Umbilical cord (tissue), 2 donors: ENCODE results near the gene NYAP1. TPM values are rescaled to one million over a fixed set of nuclear protein-coding genes. Genes with fewer than 3 reads are reported as not detected.

Source experiments
- DNase-seq: peaks from one replicate; pipeline ENCODE4 v3.0.0-alpha.2; 2015; ENCODE audit warnings: low spot score
- total RNA-seq: library from RNA; depleted of rRNA; stranded (reverse); fragments of >200 nt; gene quantifications from one replicate; pipeline ENCODE4 v1.2.3, GENCODE V29; 2014; ENCODE audit warnings: low replicate concordance; ENCODE audit not compliant: insufficient read depth

The NYAP1 gene
- total RNA-seq, 1 donor from 2014 or later: 3.6 TPM

DNA sequence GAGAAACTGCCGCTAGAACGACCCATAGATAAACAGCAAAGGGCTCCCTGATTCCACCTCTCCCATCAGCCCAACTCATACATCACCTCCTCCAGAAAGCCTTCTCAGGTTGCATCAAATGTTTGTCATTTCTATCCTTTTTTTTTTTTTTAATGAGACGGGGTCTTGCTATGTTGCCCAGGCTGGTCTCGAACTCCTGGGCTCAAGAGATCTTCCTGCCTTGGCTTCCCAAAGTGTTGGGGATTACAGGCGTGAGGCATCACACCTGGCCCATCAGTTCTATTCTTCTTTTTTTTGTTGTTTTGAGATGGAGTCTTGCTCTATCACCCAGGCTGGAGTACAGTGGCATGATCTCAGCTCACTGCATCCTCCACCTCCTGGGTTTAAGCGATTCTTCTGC is 26.7 kb upstream of the NYAP1 start:
- DNase-seq: no peak

DNA sequence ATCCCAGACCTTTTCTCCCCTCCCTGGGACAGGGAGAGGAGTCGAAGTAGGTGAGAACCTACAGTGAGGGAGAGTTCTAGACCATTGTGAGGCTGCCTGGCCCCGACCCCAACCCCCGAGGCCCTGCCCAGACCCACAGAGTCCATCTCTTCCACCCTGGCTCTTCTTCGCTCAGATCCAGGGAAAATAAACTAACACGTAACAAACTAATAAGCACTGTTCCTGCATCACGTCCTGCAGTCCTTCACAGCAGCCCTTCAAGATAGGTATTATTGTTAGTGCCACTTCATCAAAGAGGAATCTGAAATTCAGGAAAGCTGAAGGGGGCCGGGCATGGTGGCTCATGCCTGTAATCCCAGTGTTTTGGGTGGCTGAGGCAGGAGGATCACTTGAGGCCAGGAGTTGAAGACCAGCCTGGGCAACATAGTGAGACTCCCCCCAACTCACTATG is 19.5 kb upstream of the NYAP1 start, which contains the start of gene SPACDR:
Gene SPACDR (minus strand): TSS at position 51 of the 451 bp plus-strand sequence. CDS start 235 bp downstream, outside the sequence.
- no peak for DNase-seq

DNA sequence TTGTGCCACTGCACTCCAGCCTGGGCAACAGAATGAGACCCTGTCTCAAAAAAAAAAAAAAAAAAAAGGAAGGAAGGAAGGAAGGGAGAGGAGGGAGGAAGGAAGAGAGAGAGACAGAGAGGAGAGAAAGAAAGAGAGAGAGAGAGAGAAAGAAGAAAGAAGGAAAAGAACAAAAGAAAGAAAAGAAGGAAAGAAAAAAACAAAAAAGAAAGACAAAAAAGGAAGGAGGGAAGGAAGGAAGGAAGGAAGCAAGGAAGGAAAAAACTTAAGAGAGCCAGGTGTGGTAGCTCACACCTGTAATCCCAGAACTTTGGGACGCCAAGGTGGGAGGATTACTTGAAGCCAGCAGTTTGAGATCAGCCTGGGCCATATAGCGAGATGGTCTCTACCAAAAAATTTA is 18.9 kb upstream of the NYAP1 start:
- no peak for DNase-seq

DNA sequence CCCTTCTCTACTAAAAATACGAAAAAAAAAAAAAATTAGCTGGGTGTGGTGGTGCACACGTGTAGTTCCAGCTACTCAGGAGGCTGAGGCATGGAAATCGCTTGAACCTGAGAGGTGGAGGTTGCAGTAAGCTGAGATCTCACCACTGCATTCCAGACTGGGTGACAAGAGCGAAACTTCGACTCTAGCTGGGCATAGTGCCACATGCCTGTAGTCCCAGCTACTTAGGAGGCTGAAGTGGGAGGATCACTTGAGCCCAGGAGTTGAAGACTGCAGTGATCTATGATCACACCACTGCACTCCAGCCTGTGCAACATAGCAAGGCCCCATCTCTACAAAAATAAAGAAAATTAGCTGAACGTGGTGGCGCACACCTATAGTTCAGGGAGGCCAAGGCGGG is 18.4 kb upstream of the NYAP1 start:
- DNase-seq: no peak

DNA sequence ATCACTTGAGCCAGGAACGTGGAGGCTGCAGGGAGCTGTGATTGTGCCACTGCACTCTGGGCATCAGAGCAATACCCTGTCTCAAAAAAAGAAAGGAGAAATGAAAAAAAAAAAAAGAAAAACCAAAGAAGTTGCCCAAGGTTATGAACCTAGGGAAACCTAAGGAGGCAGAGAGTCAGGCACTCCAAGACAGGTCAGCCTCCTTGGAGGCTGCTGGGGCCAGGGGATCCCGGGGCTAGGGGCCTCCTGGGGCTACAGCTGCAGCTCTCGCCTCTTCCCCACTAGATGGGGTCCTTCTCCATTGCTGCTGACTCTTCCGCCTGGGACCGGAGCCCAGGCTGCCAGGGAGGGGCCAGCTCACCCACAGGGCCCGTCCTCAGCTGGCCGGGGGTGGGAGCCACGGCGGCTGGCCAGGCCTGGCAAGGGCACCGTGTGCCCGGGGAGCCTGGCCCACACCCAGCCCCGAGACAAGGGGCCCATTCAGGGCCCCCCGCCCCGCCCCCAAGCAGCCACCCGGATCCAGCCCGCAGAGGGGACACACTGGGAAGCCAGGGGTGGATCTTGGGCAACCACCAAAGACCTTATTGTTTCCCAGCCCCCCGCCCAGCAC is 17.9 kb upstream of the NYAP1 start:
- peak; percentile 81 for DNase-seq

DNA sequence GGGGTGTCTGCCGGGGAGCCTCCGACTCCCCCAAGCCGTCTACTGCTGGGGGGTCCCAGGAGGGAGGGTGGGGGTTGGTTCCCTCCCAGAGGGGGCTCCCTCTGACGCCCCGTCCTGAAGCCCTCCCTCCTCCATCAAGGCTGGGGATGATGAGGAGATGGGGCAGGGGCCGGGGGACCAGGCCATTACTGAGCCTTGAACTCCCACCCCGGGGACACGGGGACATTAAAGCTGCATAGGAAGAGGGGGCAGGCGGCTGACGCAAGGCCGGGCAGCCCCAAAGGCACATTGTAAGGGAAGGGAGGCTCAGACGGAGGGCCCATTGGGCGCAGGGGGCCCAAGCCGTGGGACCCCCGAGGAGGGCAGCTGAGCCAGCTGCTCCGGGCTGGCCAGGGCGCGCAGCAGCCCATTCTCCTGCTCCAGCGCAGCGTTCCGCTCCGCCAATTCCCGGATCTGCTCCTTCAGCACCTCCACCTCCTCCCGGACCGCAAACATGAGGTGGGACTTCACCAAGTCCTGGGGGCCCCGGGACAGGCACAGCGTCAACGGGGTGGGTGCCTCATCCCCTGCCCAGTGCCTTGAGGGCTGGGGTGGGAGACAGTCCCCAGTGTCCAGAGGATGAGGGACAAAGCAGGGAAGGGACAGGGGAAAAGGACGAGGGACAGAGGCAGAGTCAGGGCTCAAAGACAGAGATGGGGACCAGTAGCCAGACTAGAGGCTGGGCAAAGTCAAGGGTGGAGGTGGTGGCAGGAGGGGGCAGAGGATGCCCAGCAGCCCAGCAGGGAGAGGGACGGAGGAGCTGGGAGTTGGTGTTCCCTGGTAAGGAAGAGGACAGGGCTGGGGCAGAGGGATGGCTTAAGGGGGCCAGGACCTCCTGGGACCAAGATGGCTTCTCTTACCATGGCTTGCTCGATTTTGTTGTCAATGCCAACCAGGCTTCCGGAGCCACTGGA is 16.8 kb upstream of the NYAP1 start:
- no peak for DNase-seq

DNA sequence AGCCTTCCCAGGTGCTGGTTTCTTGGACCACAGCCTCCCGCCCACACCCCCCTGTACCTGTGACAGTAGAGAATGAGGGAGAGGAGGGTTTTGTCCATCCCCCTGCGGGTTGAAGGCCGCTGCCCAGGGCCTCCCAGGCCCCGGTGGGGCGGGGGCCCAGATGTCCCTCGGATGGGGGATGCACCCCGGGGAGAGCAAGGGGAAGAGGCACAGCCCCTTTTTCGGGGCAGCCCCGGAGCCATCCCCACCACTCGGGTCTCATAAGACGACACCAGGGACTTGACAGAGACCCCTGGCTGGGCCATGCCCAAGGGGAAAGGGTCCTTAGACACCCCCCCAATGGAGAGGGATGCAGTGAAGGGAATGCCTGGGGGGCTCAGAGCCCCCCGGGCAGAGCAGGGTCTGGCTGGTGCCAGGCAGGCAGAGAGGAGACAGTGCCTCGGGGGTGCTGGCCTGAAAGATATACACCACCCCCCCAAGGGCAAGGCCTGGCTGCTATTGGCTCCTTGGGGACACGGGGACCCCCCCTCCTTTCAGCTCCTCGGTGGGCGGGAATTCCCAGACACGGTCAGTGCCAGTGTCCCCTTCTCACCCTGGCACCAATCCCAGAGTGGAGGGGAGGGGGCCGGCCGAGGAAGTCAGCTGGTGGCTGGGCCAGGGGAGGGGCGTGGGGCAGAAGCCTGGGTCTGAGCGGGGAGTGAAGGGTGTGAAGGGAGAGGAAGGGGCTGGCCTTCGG is 15.9 kb upstream of the NYAP1 start:
- DNase-seq: no peak

DNA sequence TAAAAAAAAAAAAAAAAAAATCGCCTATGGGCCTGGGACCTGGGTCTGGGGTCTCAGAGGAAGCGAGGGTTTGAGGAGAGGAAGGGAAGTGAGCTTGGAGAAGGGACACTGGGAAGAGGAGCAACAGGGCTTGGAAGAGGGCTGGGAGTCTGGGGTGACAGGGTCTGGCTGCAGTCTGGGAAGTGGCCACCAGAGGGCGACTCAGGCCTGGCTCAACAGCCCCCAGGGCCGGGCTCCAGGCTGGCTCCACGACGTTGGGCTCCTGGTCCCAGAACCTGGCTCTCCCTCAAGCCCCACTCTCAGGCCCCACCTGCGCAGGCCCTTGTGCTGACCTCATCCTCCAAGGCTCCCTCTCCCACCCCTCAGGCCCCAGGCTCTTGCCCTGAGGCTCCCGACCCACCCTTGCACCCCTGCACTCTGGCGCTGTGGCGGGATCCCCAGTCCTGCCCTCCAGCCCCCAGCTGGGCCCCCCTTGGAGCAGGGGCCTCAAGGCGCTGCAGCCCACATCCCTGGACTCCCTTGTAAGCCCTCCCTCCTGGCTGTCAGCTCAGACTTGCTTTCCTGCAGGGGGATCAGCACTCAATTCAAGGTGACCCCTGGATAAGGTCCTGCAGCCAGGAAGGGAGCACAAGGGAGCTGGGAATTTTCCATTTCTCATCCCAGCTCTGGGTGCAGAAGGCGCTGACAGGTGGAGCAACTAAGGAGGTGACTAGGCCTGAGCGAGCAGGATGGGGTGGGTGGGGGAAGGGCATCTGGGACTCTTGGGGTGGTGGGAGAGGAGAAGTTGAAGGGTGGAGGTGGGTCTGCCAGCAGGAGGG is 14.3 kb upstream of the NYAP1 start:
- peak; percentile 77 for DNase-seq

DNA sequence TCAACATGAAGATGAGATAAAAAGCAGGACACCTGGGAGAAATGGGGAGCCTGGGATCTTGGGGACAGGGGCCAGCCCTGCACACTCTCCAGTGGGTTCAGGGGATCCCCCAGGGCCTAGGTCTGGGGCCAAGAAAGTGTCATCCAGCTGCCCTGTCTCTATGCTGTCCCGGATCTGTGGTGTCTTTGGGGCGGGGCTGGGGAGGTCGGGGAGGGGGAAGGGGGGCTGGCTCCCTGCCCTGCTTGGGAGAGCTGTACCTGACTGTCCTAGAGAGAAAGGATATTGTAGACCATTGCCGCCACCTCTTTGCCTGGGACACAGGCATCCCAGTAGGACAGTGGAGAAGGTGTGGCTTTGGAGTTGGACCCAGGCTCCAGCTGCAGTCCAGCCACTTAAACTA is 12.7 kb upstream of the NYAP1 start:
- no peak for DNase-seq

DNA sequence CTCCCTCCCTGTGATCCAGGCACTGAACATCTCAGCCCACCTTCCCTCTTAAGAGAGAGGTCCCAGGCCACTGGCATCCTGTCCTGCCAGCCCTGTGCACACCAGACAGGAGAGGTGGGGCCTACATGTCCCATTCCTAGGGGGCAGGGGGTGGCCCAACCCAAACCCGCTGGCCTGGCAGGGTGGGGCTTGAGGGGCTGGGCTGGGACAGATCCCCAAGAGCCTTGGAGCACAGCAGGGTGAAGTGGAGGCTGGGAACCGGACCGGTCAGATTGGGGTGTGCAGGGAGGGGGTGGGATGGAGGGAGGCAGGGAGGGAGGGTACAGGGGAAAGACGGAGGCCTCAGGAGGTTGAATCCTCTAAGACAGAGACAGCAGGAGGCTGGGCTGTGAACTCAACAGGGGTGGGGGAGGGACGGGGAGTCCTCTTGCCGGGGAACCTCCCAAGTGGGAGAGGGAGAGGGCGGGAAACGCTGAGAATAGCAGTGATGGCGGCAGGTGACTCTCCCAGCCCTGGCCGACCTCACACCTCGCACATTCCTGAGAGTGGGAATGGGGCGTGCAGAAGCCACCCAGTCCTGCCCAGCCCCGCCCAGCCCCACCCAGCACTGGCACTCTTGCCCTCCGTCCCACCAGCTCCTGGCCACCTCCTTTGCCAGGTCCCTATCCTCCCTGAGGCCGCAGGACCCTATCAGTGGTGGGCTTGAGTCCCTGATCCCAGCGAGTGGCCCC is 11.4 kb upstream of the NYAP1 start:
- no peak for DNase-seq

DNA sequence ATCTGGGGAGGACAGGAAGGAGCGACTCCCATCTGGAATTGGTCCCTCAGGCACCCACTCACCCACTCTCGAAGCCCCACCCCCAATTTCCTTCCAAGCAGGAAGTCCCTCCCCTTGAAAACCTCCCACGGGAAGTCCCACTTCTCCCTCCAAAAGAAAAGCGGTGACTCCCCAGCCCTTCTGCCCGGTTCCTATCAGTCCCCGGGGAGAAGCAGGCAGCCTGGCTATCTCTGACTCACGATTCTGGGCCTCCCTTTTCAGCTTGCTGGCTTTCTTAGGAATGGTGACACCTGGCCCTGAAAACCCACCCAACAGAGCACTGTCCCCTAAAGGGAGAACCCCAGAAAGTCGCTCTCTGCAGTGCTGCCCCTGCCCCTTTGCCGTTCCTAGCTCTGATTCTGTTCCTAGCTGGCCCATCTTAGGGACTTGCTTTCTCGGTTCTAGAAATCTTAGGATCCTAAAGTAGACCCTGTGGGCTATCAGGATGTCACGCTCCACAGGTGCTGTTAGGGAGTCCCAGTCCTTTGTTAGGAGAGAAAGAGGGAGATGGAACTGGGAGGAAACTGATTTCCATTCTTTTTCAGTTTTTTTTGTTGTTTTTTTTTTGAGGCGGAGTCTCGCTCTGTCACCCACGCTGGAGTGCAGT is 10.8 kb upstream of the NYAP1 start:
- DNase-seq: no peak

DNA sequence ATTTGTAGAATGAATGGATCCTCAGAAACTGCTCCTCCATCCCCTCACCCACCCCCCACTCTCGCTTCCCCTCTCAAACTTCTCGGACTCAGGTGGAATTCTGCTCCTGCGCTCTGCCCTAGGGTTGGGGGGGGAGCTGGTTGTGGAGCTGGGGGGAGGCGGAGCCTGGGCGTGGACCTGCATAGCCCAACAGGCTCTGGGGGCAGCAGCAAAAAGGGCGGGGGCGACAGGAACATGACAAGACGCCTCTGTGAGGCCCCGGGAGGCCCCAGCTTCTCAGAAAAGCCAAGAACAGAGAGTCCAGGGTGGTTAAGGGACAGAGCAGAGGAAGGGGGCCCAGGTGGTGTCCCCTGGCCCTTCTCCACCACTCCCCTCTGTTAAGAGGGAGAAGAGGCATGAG is 8.2 kb upstream of the NYAP1 start:
- DNase-seq: peak; percentile 89

DNA sequence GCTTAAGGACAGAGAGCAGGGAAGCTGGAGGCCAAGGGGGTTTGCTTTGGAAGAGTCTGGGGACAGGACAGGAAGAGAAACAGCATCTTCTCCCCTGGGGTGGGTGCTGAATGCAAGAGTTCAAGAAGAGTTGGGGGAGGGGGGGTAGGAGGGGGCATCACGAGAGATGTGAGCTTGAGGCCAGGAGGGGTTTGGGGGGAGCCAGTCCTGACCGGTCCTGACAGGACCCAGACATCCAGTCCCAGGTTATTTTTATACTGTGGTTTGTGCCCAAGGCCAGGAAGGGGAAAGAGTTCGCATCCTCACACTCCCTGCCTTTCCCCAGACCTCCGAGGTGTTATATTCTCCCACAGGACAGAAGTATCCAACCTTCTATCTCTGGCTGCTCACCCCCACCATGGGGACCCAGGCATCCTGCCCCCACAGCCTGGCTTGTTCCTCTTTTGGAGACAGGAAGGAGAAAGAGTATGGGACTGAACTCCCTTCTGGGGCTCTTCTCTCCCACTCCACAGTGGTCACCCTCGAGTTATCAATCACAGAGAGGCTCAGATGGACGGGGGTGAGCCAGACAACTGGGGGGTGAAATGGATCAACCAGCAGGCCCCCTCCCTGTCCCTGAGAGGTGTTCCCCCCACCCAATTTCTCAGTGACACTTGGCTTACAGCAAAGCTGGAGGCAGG is 7.5 kb upstream of the NYAP1 start:
- peak; percentile 57 for DNase-seq

DNA sequence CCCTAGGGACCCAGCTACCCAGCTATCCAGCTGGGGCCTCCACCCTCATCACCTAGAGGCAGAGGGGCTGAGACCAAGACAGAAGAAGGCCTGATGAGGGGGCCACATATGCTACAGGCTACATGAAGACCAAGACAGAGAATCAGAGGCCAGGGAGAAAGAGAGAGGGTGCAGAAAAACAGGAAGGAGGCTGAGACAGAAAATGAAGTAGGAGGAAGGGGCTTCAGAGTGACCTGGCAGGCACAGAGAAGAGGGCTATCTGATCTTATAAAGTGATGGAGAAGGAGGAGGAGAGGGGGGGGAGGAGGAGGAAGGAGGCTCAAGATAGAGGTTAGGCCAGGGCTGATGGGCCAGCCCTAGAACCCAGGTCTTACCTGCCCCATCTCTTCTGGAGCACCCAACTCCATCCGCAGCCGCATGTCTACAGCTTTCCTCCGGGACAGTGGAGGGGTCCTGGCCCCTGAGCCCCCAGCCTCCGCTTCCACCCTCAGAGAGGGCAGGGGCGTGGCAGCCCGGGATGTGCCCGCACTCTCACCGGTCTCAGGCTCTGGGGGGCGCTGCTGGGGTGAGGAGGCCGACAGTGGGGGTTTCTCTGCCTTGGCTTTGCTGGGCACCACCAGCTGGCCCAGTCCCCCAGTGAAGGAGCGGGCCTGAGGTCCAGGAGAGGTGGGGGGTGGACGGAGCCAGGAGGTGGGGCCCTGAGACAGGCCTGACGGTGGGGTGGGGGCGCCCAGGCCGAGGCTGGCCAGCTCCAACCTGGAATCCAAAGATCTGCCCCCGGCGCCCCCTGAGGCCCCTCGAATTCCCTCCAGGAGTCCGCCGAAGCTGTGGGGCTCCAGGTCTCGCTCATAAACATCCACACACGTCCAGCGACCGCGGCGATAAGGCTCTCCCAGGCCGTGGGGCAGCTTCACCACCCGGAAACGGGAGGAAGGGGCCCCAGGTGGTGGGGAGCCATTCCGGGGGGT is 6.5 kb upstream of the NYAP1 start:
- DNase-seq: no peak

DNA sequence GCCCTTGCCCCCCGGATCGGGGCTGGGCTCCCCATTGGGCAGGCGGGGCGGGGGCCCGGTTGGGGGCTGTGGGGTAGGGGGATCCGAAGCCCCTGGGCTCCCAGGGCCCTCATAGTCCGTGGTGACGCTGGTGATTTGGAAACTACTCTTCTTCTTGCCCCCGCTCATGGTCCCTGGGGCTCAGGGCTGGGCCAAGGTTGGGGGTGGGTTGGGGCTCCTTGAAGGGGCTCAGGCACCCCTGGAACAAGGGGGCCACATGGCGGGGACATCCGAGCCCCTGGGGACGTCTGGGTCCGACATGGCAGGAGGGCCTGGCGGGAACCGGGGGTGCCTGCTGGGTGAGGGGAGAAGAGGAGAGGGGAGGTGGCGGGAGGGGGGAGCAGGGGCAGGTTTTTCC is 5.9 kb upstream of the NYAP1 start:
- no peak for DNase-seq

DNA sequence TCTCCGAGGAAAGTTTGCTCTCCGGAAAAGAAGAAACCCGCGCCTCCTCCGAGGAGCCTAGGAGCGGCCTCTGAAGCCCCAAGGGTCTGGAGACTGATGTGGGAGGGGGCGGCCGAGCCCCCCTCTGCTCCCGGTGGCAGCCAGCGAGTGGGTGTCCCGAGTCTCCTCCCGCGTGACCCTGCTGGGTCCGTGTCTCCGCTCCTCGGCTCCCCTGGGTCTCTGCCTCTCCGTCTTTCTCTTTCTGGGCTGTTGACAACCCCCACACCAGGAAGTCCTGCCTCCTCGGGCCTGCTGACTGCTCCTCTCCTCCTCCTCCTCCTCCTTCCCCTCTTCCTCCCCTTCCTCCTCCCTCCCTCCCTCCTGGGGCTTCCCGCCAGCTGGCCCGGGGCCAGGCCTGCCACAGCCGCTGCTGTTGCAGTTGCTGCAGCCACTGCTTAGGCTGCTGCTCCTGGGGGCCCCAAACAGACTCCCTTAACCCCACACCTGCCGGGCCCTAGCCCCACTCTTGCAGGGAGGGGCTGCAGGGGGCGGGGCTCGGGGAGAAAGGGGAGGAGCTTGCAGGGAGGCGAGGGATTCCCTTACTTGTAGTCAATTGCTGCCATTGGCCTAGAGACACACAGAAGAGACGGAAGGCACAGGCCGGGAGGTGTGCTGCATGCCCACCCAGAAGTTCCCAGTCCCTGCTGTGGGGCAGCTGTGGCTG is 4.6 kb upstream of the NYAP1 start, which contains the start of gene TSC22D4:
Gene TSC22D4 (minus strand): TSS at position 257 of the 703 bp plus-strand sequence. CDS start 1,176 bp downstream, outside the sequence.
- DNase-seq: peak; percentile 98

DNA sequence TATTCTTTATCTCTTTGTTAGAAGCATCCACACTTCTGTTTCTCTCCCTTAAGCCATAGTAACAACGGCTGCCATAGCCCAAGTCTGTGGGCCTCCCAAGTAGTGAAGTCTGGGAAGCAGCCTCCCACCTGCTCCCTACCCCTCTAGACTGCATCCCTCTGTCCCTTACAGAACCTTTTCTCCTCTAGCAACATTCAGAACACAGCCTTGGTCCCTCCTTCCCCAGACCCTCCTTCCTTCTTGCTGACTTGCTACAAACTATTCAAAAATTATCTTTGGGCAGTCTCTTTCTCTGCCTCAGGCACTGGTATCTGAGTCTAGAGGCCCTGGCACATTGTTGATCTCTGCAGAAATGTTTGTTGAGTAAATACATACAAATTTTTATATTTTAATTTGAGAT is 2.3 kb upstream of the NYAP1 start:
- no peak for DNase-seq

DNA sequence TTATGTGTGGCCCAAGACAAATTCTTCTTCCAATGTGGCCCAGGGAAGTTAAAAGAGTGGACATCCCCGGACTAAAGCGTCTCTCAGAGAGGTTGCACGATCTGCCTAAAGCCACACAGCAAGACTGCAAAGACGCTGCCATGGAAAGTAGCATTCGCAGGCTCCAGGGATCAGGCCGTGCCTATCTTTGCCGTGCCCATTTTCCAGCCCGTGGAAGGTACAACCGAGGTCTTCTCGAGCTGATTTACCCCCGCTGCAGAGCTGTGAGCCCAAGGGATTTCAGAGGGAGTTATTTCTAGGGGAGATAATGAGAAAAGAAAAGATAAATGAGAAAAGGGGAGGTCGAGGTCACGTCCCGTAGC is 1.0 kb upstream of the NYAP1 start:
- no peak for DNase-seq
